GM21381 (cell line): ENCODE measurements around the gene SOX21.
"Not testable (repeated sequence)": the region's sequence is repeated elsewhere in the genome, so short reads cannot be mapped to it uniquely, and the experiment has no call there.

Source experiments
- ATAC-seq: cut with Tn5 transposase; IDR thresholded peaks from one replicate; pipeline ENCODE4 v1.9.1; 2021; ENCODE audit warnings: mild to moderate bottlenecking, moderate library complexity; ENCODE audit not compliant: unreplicated experiment

The SOX21 gene

GRCh38 chr13:94712287-94712811 lies at the start of gene SOX21:
Gene SOX21, minus strand, starts transcription at chr13:94712545. Its CDS starts 496 bp downstream, at chr13:94712049.
- no peak for ATAC-seq

GRCh38 chr13:94761407-94761806 lies 49.1 kb upstream of the SOX21 start:
- no peak for ATAC-seq

- no peak for ATAC-seq
These were observed 46.9 kb upstream of the SOX21 start for GRCh38 chr13:94759120-94759728.

- no peak for ATAC-seq
These were observed 46.2 kb upstream of the SOX21 start for GRCh38 chr13:94758436-94758960.

- no peak for ATAC-seq
These were observed 41.0 kb upstream of the SOX21 start for GRCh38 chr13:94753327-94753726.

- no peak for ATAC-seq
These were observed 36.8 kb upstream of the SOX21 start for GRCh38 chr13:94749162-94749561.

- no peak for ATAC-seq
These were observed 26.9 kb upstream of the SOX21 start for GRCh38 chr13:94739235-94739634.

GRCh38 chr13:94731028-94731427 lies 18.7 kb upstream of the SOX21 start:
- ATAC-seq: no peak

GRCh38 chr13:94729941-94730340 lies 17.6 kb upstream of the SOX21 start:
- ATAC-seq: not testable (repeated sequence)

- no peak for ATAC-seq
These were observed 14.1 kb upstream of the SOX21 start for GRCh38 chr13:94726425-94726824.

- ATAC-seq: no peak
These were observed 10.4 kb upstream of the SOX21 start for GRCh38 chr13:94722609-94723345.

- not testable (repeated sequence) for ATAC-seq
These were observed 6.4 kb upstream of the SOX21 start for GRCh38 chr13:94718697-94719096.

- ATAC-seq: no peak
These were observed 5.6 kb upstream of the SOX21 start for GRCh38 chr13:94717916-94718315.

GRCh38 chr13:94716016-94716415 lies 3.7 kb upstream of the SOX21 start:
- ATAC-seq: no peak

GRCh38 chr13:94713561-94714182 lies 1.3 kb upstream of the SOX21 start:
- no peak for ATAC-seq

GRCh38 chr13:94712812-94713560 lies 641 bp upstream of the SOX21 start:
- ATAC-seq: no peak

GRCh38 chr13:94711561-94712286 lies 621 bp downstream of the SOX21 start:
- ATAC-seq: peak; percentile 16

- peak; percentile 72 for ATAC-seq
These were observed 1.3 kb downstream of the SOX21 start for GRCh38 chr13:94710881-94711560.

GRCh38 chr13:94710065-94710781 lies 2.1 kb downstream of the SOX21 start:
- no peak for ATAC-seq
